Testis (tissue), 2 donors: ENCODE data around the gene RHBDD1.

ENCODE experiments used
- CTCF ChIP-seq, 3 experiments: fragments of 450-650 bp in 2 of 3; fragments of 200-600 bp in 1 of 3; sonication (generic) in 1 of 3; IDR thresholded peaks; one replicate each; pipeline ENCODE4 v1.5.1; 2016 to 2019; ENCODE audit warnings: antibody characterized with exemption in 3 of 3, mild to moderate bottlenecking in 2 of 3, moderate library complexity in 1 of 3
- POLR2A ChIP-seq: fragments of 450-650 bp; IDR thresholded peaks from one replicate; pipeline ENCODE4 v1.6.1; 2017; ENCODE audit warnings: antibody characterized with exemption, mild to moderate bottlenecking, moderate library complexity

- no peak for TF ChIP-seq CTCF (IDR thresholded peaks at IDR 0.05)
- TF ChIP-seq POLR2A, result no peak
These were observed 38.4 kb upstream of the RHBDD1 start for GRCh38 chr2:226797289-226797988.
